Activated CD8-positive, alpha-beta memory T cell treated with anti-CD3 and anti-CD28 coated beads, Interleukin-2, amount 50 U/mL, for 48 hours (primary cell): ENCODE measurements around the gene DRG2.

Experiments
- DNase-seq: peaks from one replicate; pipeline ENCODE4 v3.0.0-alpha.2; 2020

DRG2 gene

GRCh38 chr17:18117982-18118975 lies 30.5 kb downstream of the DRG2 start:
- DNase-seq = no peak

GRCh38 chr17:18119166-18119745 lies 31.5 kb downstream of the DRG2 start:
- no peak for DNase-seq

DNA sequence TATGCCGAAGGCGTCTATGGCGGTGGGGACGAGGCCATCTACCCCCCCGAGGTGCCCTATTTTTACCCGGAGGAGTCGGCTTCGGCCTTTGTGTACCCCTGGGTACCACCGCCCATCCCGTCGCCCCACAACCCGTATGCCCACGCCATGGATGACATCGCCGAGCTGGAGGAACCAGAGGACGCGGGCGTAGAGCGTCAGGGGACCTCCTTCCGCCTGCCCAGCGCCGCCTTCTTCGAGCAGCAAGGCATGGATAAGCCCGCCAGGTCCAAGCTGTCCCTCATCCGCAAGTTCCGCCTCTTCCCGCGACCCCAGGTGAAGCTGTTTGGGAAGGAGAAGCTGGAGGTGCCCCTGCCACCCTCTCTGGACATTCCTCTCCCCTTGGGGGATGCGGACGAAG lies 32.2 kb downstream of the DRG2 start:
- DNase-seq = no peak

DNA sequence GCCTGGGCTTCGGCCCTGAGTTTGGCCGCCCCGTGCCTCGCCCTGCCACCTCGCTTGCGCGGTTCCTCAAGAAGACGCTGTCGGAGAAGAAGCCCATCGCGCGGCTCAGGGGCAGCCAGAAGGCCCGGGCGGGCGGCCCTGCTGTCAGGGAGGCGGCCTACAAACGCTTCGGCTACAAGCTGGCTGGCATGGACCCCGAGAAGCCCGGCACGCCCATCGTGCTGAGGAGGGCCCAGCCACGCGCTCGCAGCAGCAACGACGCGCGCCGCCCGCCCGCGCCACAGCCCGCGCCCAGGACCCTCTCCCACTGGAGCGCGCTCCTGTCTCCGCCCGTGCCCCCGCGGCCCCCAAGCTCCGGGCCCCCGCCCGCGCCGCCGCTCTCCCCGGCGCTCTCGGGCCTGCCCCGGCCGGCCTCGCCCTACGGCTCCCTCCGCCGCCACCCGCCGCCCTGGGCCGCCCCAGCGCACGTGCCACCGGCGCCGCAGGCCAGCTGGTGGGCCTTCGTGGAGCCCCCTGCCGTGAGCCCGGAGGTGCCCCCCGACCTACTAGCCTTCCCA lies 32.8 kb downstream of the DRG2 start:
- no peak for DNase-seq

DNA sequence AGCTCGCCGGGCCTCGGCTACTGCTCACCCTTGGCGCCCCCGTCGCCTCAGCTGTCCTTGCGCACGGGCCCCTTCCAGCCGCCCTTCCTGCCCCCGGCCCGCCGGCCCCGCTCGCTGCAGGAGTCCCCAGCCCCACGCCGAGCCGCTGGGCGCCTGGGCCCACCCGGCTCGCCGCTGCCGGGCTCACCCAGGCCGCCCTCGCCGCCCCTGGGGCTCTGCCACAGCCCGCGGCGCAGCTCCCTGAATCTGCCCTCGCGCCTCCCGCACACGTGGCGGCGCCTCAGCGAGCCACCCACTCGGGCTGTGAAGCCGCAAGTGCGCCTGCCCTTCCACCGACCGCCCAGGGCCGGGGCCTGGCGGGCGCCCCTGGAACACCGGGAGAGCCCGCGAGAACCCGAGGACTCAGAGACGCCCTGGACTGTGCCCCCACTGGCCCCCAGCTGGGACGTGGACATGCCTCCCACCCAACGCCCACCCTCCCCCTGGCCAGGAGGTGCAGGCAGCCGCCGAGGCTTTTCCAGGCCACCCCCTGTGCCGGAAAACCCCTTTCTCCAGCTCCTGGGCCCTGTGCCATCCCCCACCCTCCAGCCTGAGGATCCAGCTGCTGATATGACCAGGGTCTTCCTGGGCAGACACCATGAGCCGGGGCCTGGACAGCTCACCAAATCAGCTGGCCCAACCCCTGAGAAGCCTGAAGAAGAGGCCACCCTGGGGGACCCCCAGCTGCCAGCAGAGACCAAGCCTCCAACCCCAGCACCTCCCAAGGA lies 33.6 kb downstream of the DRG2 start:
- DNase-seq = no peak

DNA sequence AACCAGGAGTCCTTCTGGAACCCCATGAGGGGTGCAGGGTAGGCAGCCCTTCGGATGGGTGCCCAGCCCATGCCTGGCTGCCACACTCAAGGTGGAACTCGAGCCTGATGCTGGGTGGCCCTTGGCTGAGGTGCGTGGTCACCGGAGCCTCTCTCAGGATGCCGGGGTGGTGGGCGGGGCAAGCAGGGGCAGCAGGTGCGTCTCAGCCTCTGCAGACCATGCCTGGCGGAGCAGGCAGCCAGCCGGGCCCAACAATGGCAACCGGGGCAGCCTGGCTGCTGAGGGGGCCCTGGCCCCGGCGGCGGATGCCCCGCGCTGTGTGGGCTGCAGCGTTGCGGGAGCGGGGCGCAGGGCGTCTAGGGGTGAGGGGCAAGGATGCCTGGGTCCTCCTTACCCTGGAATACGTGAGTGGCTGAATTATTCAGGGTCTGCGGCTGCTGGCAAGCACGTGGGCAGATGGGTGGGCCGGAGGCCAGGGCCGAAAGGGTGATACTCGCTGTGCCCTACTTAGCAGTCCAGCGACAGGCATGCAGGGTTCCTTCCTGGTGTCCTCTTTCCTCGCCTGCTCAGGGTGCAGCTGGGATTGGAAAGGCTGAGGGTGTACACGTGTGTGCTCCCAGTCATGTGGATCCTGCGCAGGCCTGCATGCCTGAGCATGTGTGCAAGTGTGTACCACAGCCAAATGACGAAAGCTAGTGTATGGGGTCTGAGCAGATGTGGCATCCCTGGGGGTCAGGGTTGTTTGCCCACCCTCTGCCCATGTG lies 35.4 kb downstream of the DRG2 start:
- DNase-seq = no peak

- DNase-seq = no peak
Measured at GRCh38 chr17:18124345-18125126, 36.8 kb downstream of the DRG2 start.

- no peak for DNase-seq
Measured at GRCh38 chr17:18129041-18129502, 41.3 kb downstream of the DRG2 start.

GRCh38 chr17:18132711-18133110 lies 45.0 kb downstream of the DRG2 start:
- DNase-seq = no peak

- DNase-seq = no peak
Measured at GRCh38 chr17:18136357-18136756, 48.6 kb downstream of the DRG2 start.

DNA sequence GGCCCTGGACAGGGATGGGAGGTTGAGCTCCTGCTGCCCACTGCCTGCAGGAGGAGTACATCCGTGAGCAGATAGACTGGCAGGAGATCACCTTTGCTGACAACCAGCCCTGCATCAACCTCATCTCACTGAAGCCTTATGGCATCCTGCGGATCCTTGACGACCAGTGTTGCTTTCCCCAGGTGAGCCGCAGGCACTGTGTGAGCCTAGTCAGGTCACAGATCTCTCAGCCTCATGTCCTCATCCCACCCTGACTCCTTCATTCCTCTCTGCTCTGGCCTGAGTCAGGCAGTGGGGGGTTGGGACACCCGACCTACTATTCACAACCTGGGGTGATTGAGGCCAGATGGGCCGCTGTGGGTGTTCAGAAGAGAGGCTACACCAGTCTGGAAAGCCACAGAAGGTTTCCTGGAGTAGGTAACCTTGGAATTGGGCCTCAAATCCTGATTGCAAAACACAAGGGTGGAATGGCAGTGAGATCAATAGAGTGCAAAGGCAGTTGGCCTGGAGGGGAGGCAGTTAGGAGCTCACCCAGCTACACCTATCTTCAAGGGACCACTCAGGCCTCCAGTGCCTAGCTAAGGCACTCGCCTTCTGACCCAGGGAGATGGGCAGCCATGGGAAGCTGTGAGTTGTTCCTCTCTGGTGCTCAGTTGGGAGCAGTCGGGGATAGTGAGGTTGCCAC lies 50.5 kb downstream of the DRG2 start:
- no peak for DNase-seq

GRCh38 chr17:18139092-18139491 lies 51.3 kb downstream of the DRG2 start:
- DNase-seq = no peak

DNA sequence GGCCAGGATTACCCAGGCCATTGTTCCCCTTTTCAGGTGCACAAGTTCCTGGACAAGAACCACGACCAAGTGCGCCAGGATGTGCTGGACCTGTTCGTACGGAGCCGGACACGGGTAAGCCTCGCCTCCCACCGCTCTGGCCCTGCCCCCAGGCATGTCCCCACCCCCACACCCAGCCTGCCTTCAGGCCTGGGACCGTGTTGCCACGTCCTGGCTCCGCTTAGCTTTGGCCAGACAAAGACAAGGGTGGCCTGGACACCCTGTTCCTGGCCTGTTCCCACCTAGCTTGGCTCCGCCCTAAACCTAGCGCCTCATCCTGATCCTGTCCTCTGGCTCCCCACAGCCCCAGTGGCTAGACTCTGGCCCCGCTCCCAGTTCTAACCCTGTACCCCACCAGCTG lies 51.8 kb downstream of the DRG2 start:
- DNase-seq = no peak

DNA sequence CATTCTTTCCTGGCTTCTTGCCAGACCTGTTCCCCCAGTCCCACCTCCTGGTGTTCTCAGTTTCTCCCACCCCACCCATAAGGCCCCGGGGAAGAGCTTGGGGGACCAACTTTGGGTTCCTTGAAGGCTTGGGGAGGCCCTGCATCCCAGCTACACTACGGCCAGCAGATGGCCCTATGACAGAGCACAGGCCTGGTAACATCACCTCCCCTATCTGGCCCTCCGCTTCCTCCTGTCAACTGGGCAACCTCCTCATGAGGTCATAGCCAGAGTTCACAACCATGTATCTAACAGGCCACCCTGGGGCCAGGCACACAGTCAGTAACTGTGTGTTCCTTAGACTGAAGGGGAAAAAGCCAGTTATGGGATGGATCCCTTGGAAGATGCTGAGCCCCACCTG lies 52.2 kb downstream of the DRG2 start:
- DNase-seq = no peak

DNA sequence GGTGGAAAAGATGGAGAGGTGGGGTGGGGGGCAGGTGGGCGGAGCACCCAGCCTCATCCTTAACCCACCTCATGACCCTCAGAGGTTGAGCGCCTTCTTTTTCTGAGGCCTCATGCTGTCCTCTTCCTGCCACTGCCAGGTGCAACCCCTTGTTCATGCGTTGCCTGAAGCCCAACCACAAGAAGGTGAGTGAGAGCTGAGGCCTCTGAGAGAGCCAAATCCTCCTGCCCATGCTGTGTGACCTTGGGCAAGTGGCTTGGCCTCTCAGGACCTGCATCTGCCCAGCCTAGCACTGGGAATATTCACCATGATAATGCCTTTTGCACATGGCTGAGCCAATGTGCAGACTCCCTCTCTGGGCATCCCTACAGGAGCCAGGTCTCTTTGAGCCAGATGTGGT lies 52.9 kb downstream of the DRG2 start:
- no peak for DNase-seq

GRCh38 chr17:18141210-18141803 lies 53.6 kb downstream of the DRG2 start:
- no peak for DNase-seq

- DNase-seq = no peak
Measured at GRCh38 chr17:18142417-18142816, 54.7 kb downstream of the DRG2 start.

GRCh38 chr17:18143044-18143936 lies 55.5 kb downstream of the DRG2 start:
- no peak for DNase-seq

DNA sequence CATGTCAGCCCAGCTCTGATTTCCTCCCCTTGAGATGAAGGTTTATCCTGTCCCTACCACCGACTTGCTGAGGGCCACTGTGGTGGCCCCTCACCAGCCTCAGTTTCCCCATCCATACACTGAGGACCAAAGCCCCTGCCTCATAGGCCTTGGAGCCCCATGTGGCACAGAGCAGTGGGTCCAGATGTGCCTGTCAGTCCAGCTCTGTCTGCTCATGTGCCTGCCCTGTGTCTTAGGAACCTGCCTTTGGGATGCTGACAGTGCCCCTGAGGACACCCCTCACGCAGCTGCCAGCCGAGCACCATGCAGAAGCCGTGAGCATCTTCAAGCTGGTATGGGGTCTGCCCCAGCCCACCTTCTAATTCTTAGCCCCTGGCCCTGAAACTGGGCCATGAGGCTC lies 56.5 kb downstream of the DRG2 start:
- no peak for DNase-seq
